Right hindlimb (tissue), 1 donor: ENCODE data around the gene DCAKD.
A peak's percentile ranks its signal among the peaks of the same experiment; 100 is the strongest.

Experiments
- DNase-seq: peaks from one replicate; pipeline ENCODE4 v3.0.0-alpha.2; 2018

Gene DCAKD

GRCh38 chr17:45029758-45030423, 21.5 kb downstream of the DCAKD start:
- DNase-seq, result no peak

GRCh38 chr17:45029096-45029495, 22.3 kb downstream of the DCAKD start:
- DNase-seq, result no peak

- DNase-seq, result no peak
These were observed 28.6 kb downstream of the DCAKD start for GRCh38 chr17:45022655-45023339.

- DNase-seq, result no peak
These were observed 29.2 kb downstream of the DCAKD start for GRCh38 chr17:45022288-45022648.

- peak; percentile 76 for DNase-seq
These were observed 29.7 kb downstream of the DCAKD start for GRCh38 chr17:45021607-45022287.

GRCh38 chr17:45020354-45021138, 30.9 kb downstream of the DCAKD start:
- DNase-seq, result peak; percentile 68

- DNase-seq, result peak; percentile 62
These were observed 32.4 kb downstream of the DCAKD start for GRCh38 chr17:45018848-45019711.

- peak; percentile 19 for DNase-seq
These were observed 33.0 kb downstream of the DCAKD start for GRCh38 chr17:45018514-45018847.

- DNase-seq, result no peak
These were observed 34.6 kb downstream of the DCAKD start for GRCh38 chr17:45016823-45017222.

- DNase-seq, result no peak
These were observed 35.2 kb downstream of the DCAKD start for GRCh38 chr17:45016237-45016636.

GRCh38 chr17:45013021-45013997, 38.1 kb downstream of the DCAKD start:
- DNase-seq, result peak; percentile 72

GRCh38 chr17:45011767-45012166, 39.7 kb downstream of the DCAKD start:
- DNase-seq, result no peak

- DNase-seq, result no peak
These were observed 41.6 kb downstream of the DCAKD start for GRCh38 chr17:45009676-45010467.

- DNase-seq, result no peak
These were observed 43.2 kb downstream of the DCAKD start for GRCh38 chr17:45008216-45008615.

- DNase-seq, result no peak
These were observed 44.4 kb downstream of the DCAKD start for GRCh38 chr17:45006927-45007461.

GRCh38 chr17:45005700-45006099, 45.7 kb downstream of the DCAKD start:
- DNase-seq, result no peak

- DNase-seq, result no peak
These were observed 47.0 kb downstream of the DCAKD start for GRCh38 chr17:45004388-45004787.

- no peak for DNase-seq
These were observed 47.6 kb downstream of the DCAKD start for GRCh38 chr17:45003877-45004276.

GRCh38 chr17:45001310-45001709, 50.1 kb downstream of the DCAKD start:
- no peak for DNase-seq

GRCh38 chr17:44999433-44999832, 52.0 kb downstream of the DCAKD start:
- DNase-seq, result no peak
